CD4-positive, alpha-beta T cell treated with Interleukin-1 beta for 1 hour (primary cell): Measurements from ENCODE around the gene QRFP.

Experiments used
- DNase-seq, 2 donors: peaks; one replicate each; pipeline ENCODE4 v3.0.0-alpha.2; 2020 to 2022

Gene QRFP

GRCh38 chr9:130933114-130934046, 36.8 kb upstream of the QRFP start:
- DNase-seq: no peak

GRCh38 chr9:130932255-130933079, 35.9 kb upstream of the QRFP start:
- DNase-seq: no peak

GRCh38 chr9:130931508-130932254, 35.1 kb upstream of the QRFP start:
- no peak for DNase-seq

- DNase-seq: no peak
These were observed 34.3 kb upstream of the QRFP start for GRCh38 chr9:130930804-130931349.

GRCh38 chr9:130930132-130930803, 33.7 kb upstream of the QRFP start:
- no peak for DNase-seq

- no peak for DNase-seq
These were observed 33.0 kb upstream of the QRFP start for GRCh38 chr9:130929571-130930038.

- DNase-seq: no peak
These were observed 31.6 kb upstream of the QRFP start for GRCh38 chr9:130927995-130928900.

GRCh38 chr9:130927338-130927737, 30.7 kb upstream of the QRFP start:
- DNase-seq: no peak

- no peak for DNase-seq
These were observed 28.6 kb upstream of the QRFP start for GRCh38 chr9:130925050-130925678.

- no peak for DNase-seq
These were observed 27.8 kb upstream of the QRFP start for GRCh38 chr9:130924448-130924788.

- no peak for DNase-seq
These were observed 27.2 kb upstream of the QRFP start for GRCh38 chr9:130923611-130924447.

- no peak for DNase-seq
These were observed 26.4 kb upstream of the QRFP start for GRCh38 chr9:130922893-130923610.

GRCh38 chr9:130921989-130922892, 25.6 kb upstream of the QRFP start:
- DNase-seq: no peak

- no peak for DNase-seq
These were observed 24.8 kb upstream of the QRFP start for GRCh38 chr9:130921300-130921988.

GRCh38 chr9:130920762-130921299, 24.2 kb upstream of the QRFP start:
- DNase-seq: no peak

GRCh38 chr9:130920233-130920632, 23.6 kb upstream of the QRFP start:
- no peak for DNase-seq
